ENCODE data around the gene TSPOAP1. TPM values are rescaled to one million over a fixed set of nuclear protein-coding genes. Genes with fewer than 3 reads are reported as not detected.

Gene TSPOAP1
- polyA plus RNA-seq, 6 donors from 2014 or later: 0.03 to 0.58 (median 0.38) TPM; not detected in 2

- Mint-ChIP-seq H3K27ac (no peak overlapping the region), H3K36me3 (no peaks in the 10 kb centered on the region), H3K27me3 (no peaks in the 10 kb centered on the region), H3K4me3 (peak overlapping the region in 2 of 8 donors; percentile 29 to 55), H3K4me1 (peaks cover 10 to 18% (median 11%) of the 10 kb centered on the region in 3 donors), H3K9me3 (no peaks in the 10 kb centered on the region)
- ATAC-seq (ENCODE audit: low read depth in 2 of 2): no peak
- no peak for DNase-seq
Observed at GRCh38 chr17:58357312-58358297, 29.0 kb upstream of the TSPOAP1 start.

GRCh38 chr17:58356231-58356630 is 27.6 kb upstream of the TSPOAP1 start:
- H3K27ac Mint-ChIP-seq: no peak overlapping the region
- peak overlapping the region in 1 of 8 donors; percentile 40 for H3K4me3 Mint-ChIP-seq
- peaks cover 18 to 27% (median 20%) of the 10 kb centered on the region in 3 donors for H3K4me1 Mint-ChIP-seq
- DNase-seq (no peak), ATAC-seq (ENCODE audit: low read depth in 2 of 2) (no peak)
- no peaks in the 10 kb centered on the region for H3K36me3 Mint-ChIP-seq
- no peaks in the 10 kb centered on the region for H3K9me3 Mint-ChIP-seq
- H3K27me3 Mint-ChIP-seq: no peaks in the 10 kb centered on the region

GRCh38 chr17:58354541-58355216 is 26.1 kb upstream of the TSPOAP1 start:
- no peak for DNase-seq
- Mint-ChIP-seq H3K9me3 (no peaks in the 10 kb centered on the region), H3K27ac (peak overlapping the region in 4 of 6 donors; percentile 54 to 95 (median 64)), H3K27me3 (no peaks in the 10 kb centered on the region), H3K36me3 (peaks cover 1 to 3% of the 10 kb centered on the region in 2 donors), H3K4me3 (no peak overlapping the region), H3K4me1 (peaks cover 20 to 33% (median 25%) of the 10 kb centered on the region in 3 donors)
- no peak for ATAC-seq (ENCODE audit: low read depth in 2 of 2)

- peaks cover 28 to 41% (median 36%) of the 10 kb centered on the region in 3 donors for H3K4me1 Mint-ChIP-seq
- ATAC-seq (ENCODE audit: low read depth in 2 of 2) (no peak), DNase-seq (no peak)
- H3K27ac Mint-ChIP-seq: peak overlapping the region; percentile 63 to 99 (median 98)
- H3K27me3 Mint-ChIP-seq: no peaks in the 10 kb centered on the region
- peak overlapping the region; percentile 95 to 100 (median 99) for H3K4me3 Mint-ChIP-seq
- peaks cover 7 to 13% of the 10 kb centered on the region in 2 donors for H3K36me3 Mint-ChIP-seq
- H3K9me3 Mint-ChIP-seq: no peaks in the 10 kb centered on the region
Observed at GRCh38 chr17:58353389-58353825, 24.8 kb upstream of the TSPOAP1 start.

GRCh38 chr17:58352596-58353388 is 24.2 kb upstream of the TSPOAP1 start:
- peak overlapping the region; percentile 95 to 100 (median 99) for H3K4me3 Mint-ChIP-seq
- no peaks in the 10 kb centered on the region for H3K27me3 Mint-ChIP-seq
- ATAC-seq (ENCODE audit: low read depth in 2 of 2): peak; percentile 31
- peaks cover 7 to 15% of the 10 kb centered on the region in 2 donors for H3K36me3 Mint-ChIP-seq
- H3K9me3 Mint-ChIP-seq: no peaks in the 10 kb centered on the region
- peak overlapping the region; percentile 97 to 99 (median 98) for H3K27ac Mint-ChIP-seq
- peaks cover 32 to 48% (median 40%) of the 10 kb centered on the region in 3 donors for H3K4me1 Mint-ChIP-seq
- DNase-seq: peak; percentile 47

GRCh38 chr17:58351831-58352595 is 23.4 kb upstream of the TSPOAP1 start, which contains the start of gene SUPT4H1:
SUPT4H1 (minus strand) TSS chr17:58352201; CDS start chr17:58352135, 66 bp downstream.
- H3K36me3 Mint-ChIP-seq: peaks cover 7 to 15% of the 10 kb centered on the region in 2 donors
- ATAC-seq (ENCODE audit: low read depth in 2 of 2) (peak; percentile 92 to 93), DNase-seq (peak; percentile 95)
- no peaks in the 10 kb centered on the region for H3K9me3 Mint-ChIP-seq
- peak within 1 kb of the TSS; percentile 97 to 99 (median 98) for H3K27ac Mint-ChIP-seq
- H3K27me3 Mint-ChIP-seq: no peaks in the 10 kb centered on the region
- H3K4me1 Mint-ChIP-seq: peaks cover 32 to 52% (median 40%) of the 10 kb centered on the region in 3 donors
- peak within 1 kb of the TSS; percentile 95 to 100 (median 99) for H3K4me3 Mint-ChIP-seq

GRCh38 chr17:58351182-58351581 is 22.6 kb upstream of the TSPOAP1 start:
- peaks cover 7 to 15% of the 10 kb centered on the region in 2 donors for H3K36me3 Mint-ChIP-seq
- peaks cover 32 to 57% (median 40%) of the 10 kb centered on the region in 3 donors for H3K4me1 Mint-ChIP-seq
- ATAC-seq (ENCODE audit: low read depth in 2 of 2) (no peak), DNase-seq (no peak)
- H3K9me3 Mint-ChIP-seq: no peaks in the 10 kb centered on the region
- H3K27me3 Mint-ChIP-seq: no peaks in the 10 kb centered on the region
- H3K4me3 Mint-ChIP-seq: peak overlapping the region; percentile 95 to 100 (median 99)
- H3K27ac Mint-ChIP-seq: peak overlapping the region in 5 of 6 donors; percentile 18 to 99 (median 97)

GRCh38 chr17:58348038-58348437 is 19.4 kb upstream of the TSPOAP1 start:
- no peak for ATAC-seq (ENCODE audit: low read depth in 2 of 2)

GRCh38 chr17:58345500-58345899 is 16.9 kb upstream of the TSPOAP1 start:
- peak overlapping the region; percentile 94 to 100 (median 99) for H3K27ac Mint-ChIP-seq
- peak overlapping the region; percentile 63 to 96 (median 86) for H3K4me3 Mint-ChIP-seq
- no peaks in the 10 kb centered on the region for H3K27me3 Mint-ChIP-seq
- H3K36me3 Mint-ChIP-seq: peaks cover 12 to 26% of the 10 kb centered on the region in 2 donors
- H3K4me1 Mint-ChIP-seq: peaks cover 46 to 81% (median 64%) of the 10 kb centered on the region in 3 donors
- DNase-seq (no peak), ATAC-seq (ENCODE audit: low read depth in 2 of 2) (no peak)
- no peaks in the 10 kb centered on the region for H3K9me3 Mint-ChIP-seq

More at GRCh38 chr17:58348038-58348437, 19.4 kb upstream of the TSPOAP1 start:
- Mint-ChIP-seq H3K27me3 (no peaks in the 10 kb centered on the region), H3K9me3 (no peaks in the 10 kb centered on the region), H3K36me3 (peaks cover 7 to 26% of the 10 kb centered on the region in 2 donors), H3K4me1 (peaks cover 47 to 75% (median 59%) of the 10 kb centered on the region in 3 donors), H3K4me3 (peak overlapping the region in 1 of 8 donors; percentile 76), H3K27ac (peak overlapping the region in 3 of 6 donors; percentile 65 to 99 (median 77))
- no peak for DNase-seq

- peak overlapping the region; percentile 83 to 96 (median 88) for H3K4me3 Mint-ChIP-seq
- ATAC-seq (ENCODE audit: low read depth in 2 of 2): peak; percentile 64 to 67
- H3K9me3 Mint-ChIP-seq: no peaks in the 10 kb centered on the region
- no peaks in the 10 kb centered on the region for H3K27me3 Mint-ChIP-seq
- H3K4me1 Mint-ChIP-seq: peaks cover 51 to 88% (median 68%) of the 10 kb centered on the region in 3 donors
- peaks cover 12 to 24% of the 10 kb centered on the region in 2 donors for H3K36me3 Mint-ChIP-seq
- DNase-seq: peak; percentile 64
- H3K27ac Mint-ChIP-seq: peak overlapping the region; percentile 94 to 100 (median 99)
Observed at GRCh38 chr17:58344791-58345157, 16.2 kb upstream of the TSPOAP1 start.

GRCh38 chr17:58344047-58344790 is 15.6 kb upstream of the TSPOAP1 start:
- peak; percentile 91 for DNase-seq
- Mint-ChIP-seq H3K9me3 (no peaks in the 10 kb centered on the region), H3K4me1 (peaks cover 50 to 89% (median 67%) of the 10 kb centered on the region in 3 donors), H3K27ac (peak overlapping the region; percentile 94 to 100 (median 99)), H3K27me3 (no peaks in the 10 kb centered on the region), H3K4me3 (peak overlapping the region; percentile 83 to 96 (median 88)), H3K36me3 (peaks cover 6 to 19% of the 10 kb centered on the region in 2 donors)
- peak; percentile 85 to 89 for ATAC-seq (ENCODE audit: low read depth in 2 of 2)

All from naive B cell (primary cell).